ENCODE results near the gene AP1B1.
"Not testable (repeated sequence)": the region's sequence is repeated elsewhere in the genome, so short reads cannot be mapped to it uniquely, and the experiment has no call there.

Gene AP1B1
- 65.9 to 182 (median 102) reads per million in 9 experiments for total RNA-seq

- DNase-seq (peak; percentile 87 to 91 (median 90)), ATAC-seq (replicated peaks) (peak; percentile 93)
- H3K27ac Mint-ChIP-seq = peak within 1 kb of the TSS; percentile 92 to 93
- no peaks in the 10 kb centered on the region for H3K27me3 Mint-ChIP-seq
- peaks cover 19% of the 10 kb centered on the region for H3K36me3 Mint-ChIP-seq (ENCODE audit: insufficient read depth)
- peaks cover 18 to 34% of the 10 kb centered on the region in 2 donors for H3K4me1 Mint-ChIP-seq (ENCODE audit: low read depth in 2 of 2)
- H3K9me3 Mint-ChIP-seq = no peaks in the 10 kb centered on the region
- H3K4me3 Mint-ChIP-seq = peak within 1 kb of the TSS; percentile 87 to 89
These were observed at the start of gene AP1B1 for GRCh38 chr22:29387921-29388758. AP1B1 (minus strand) TSS chr22:29388570; CDS start chr22:29367243, 21,327 bp downstream.

- H3K27ac Mint-ChIP-seq = no peak overlapping the region
- H3K4me1 Mint-ChIP-seq (ENCODE audit: low read depth in 2 of 2) = no peaks in the 10 kb centered on the region
- H3K4me3 Mint-ChIP-seq = no peak overlapping the region
- H3K36me3 Mint-ChIP-seq (ENCODE audit: insufficient read depth) = no peaks in the 10 kb centered on the region
- peaks cover 25 to 54% of the 10 kb centered on the region in 2 donors for H3K27me3 Mint-ChIP-seq
- ATAC-seq (replicated peaks) (no peak), DNase-seq (no peak)
- no peaks in the 10 kb centered on the region for H3K9me3 Mint-ChIP-seq
These were observed 47.1 kb upstream of the AP1B1 start for GRCh38 chr22:29435236-29436136.

GRCh38 chr22:29434288-29434687 is 45.9 kb upstream of the AP1B1 start:
- no peak overlapping the region for H3K27ac Mint-ChIP-seq
- no peaks in the 10 kb centered on the region for H3K9me3 Mint-ChIP-seq
- no peaks in the 10 kb centered on the region for H3K36me3 Mint-ChIP-seq (ENCODE audit: insufficient read depth)
- DNase-seq (no peak), ATAC-seq (replicated peaks) (no peak)
- no peaks in the 10 kb centered on the region for H3K4me1 Mint-ChIP-seq (ENCODE audit: low read depth in 2 of 2)
- peaks cover 25 to 54% of the 10 kb centered on the region in 2 donors for H3K27me3 Mint-ChIP-seq
- H3K4me3 Mint-ChIP-seq = no peak overlapping the region

- ATAC-seq (replicated peaks) (no peak), DNase-seq (no peak)
- Mint-ChIP-seq H3K4me3 (no peak overlapping the region), H3K27me3 (peaks cover 25 to 54% of the 10 kb centered on the region in 2 donors), H3K9me3 (no peaks in the 10 kb centered on the region), H3K4me1 (ENCODE audit: low read depth in 2 of 2) (no peaks in the 10 kb centered on the region), H3K27ac (no peak overlapping the region), H3K36me3 (ENCODE audit: insufficient read depth) (no peaks in the 10 kb centered on the region)
These were observed 45.5 kb upstream of the AP1B1 start for GRCh38 chr22:29433856-29434255.

GRCh38 chr22:29431986-29432385 is 43.6 kb upstream of the AP1B1 start:
- H3K27ac Mint-ChIP-seq = no peak overlapping the region

GRCh38 chr22:29427176-29427760 is 38.9 kb upstream of the AP1B1 start:
- no peak for DNase-seq
- no peak overlapping the region for H3K27ac Mint-ChIP-seq
- no peaks in the 10 kb centered on the region for H3K36me3 Mint-ChIP-seq (ENCODE audit: insufficient read depth)
- H3K4me1 Mint-ChIP-seq (ENCODE audit: low read depth in 2 of 2) = no peaks in the 10 kb centered on the region
- no peaks in the 10 kb centered on the region for H3K9me3 Mint-ChIP-seq
- peaks cover 11 to 16% of the 10 kb centered on the region in 2 donors for H3K27me3 Mint-ChIP-seq
- no peak overlapping the region for H3K4me3 Mint-ChIP-seq
- ATAC-seq (replicated peaks) = no peak

More at GRCh38 chr22:29431986-29432385, 43.6 kb upstream of the AP1B1 start:
- no peaks in the 10 kb centered on the region for H3K4me1 Mint-ChIP-seq (ENCODE audit: low read depth in 2 of 2)
- no peaks in the 10 kb centered on the region for H3K9me3 Mint-ChIP-seq
- no peak for DNase-seq
- peaks cover 25 to 54% of the 10 kb centered on the region in 2 donors for H3K27me3 Mint-ChIP-seq
- no peak overlapping the region for H3K4me3 Mint-ChIP-seq
- no peak for ATAC-seq (replicated peaks)
- H3K36me3 Mint-ChIP-seq (ENCODE audit: insufficient read depth) = no peaks in the 10 kb centered on the region

GRCh38 chr22:29426476-29426875 is 38.1 kb upstream of the AP1B1 start:
- Mint-ChIP-seq H3K4me3 (no peak overlapping the region), H3K36me3 (ENCODE audit: insufficient read depth) (no peaks in the 10 kb centered on the region), H3K4me1 (ENCODE audit: low read depth in 2 of 2) (no peaks in the 10 kb centered on the region), H3K27me3 (peaks cover 11 to 15% of the 10 kb centered on the region in 2 donors), H3K9me3 (no peaks in the 10 kb centered on the region), H3K27ac (no peak overlapping the region)
- ATAC-seq (replicated peaks) (no peak), DNase-seq (no peak)

GRCh38 chr22:29418704-29419103 is 30.3 kb upstream of the AP1B1 start:
- H3K27ac Mint-ChIP-seq, H3K9me3 Mint-ChIP-seq: not testable (repeated sequence)

GRCh38 chr22:29414951-29415591 is 26.7 kb upstream of the AP1B1 start:
- H3K36me3 Mint-ChIP-seq (ENCODE audit: insufficient read depth); H3K27me3 Mint-ChIP-seq; H3K9me3 Mint-ChIP-seq: not testable (repeated sequence)
- peak overlapping the region; percentile 79 to 82 for H3K4me3 Mint-ChIP-seq
- H3K4me1 Mint-ChIP-seq (ENCODE audit: low read depth in 2 of 2) = peaks cover 11 to 16% of the 10 kb centered on the region in 2 donors
- DNase-seq = peak; percentile 38 to 51 (median 44)
- peak; percentile 86 for ATAC-seq (replicated peaks)
- peak overlapping the region; percentile 91 to 94 for H3K27ac Mint-ChIP-seq

More at GRCh38 chr22:29418704-29419103, 30.3 kb upstream of the AP1B1 start:
- not testable (repeated sequence) for ATAC-seq (replicated peaks); H3K36me3 Mint-ChIP-seq (ENCODE audit: insufficient read depth); DNase-seq; H3K4me3 Mint-ChIP-seq
- Mint-ChIP-seq H3K4me1 (ENCODE audit: low read depth in 2 of 2) (peaks cover 11 to 13% of the 10 kb centered on the region in 2 donors), H3K27me3 (peaks cover 16% of the 10 kb centered on the region in 2 donors)

GRCh38 chr22:29412772-29413171 is 24.4 kb upstream of the AP1B1 start:
- not testable (repeated sequence) for DNase-seq; H3K4me3 Mint-ChIP-seq; H3K36me3 Mint-ChIP-seq (ENCODE audit: insufficient read depth); H3K27me3 Mint-ChIP-seq; H3K9me3 Mint-ChIP-seq
- ATAC-seq (replicated peaks) = peak; percentile 61
- Mint-ChIP-seq H3K4me1 (ENCODE audit: low read depth in 2 of 2) (peaks cover 11 to 16% of the 10 kb centered on the region in 2 donors), H3K27ac (peak overlapping the region in 1 of 2 donors; percentile 13)

GRCh38 chr22:29411569-29412211 is 23.3 kb upstream of the AP1B1 start:
- not testable (repeated sequence) for DNase-seq; H3K27me3 Mint-ChIP-seq; H3K4me3 Mint-ChIP-seq; H3K36me3 Mint-ChIP-seq (ENCODE audit: insufficient read depth); H3K9me3 Mint-ChIP-seq; ATAC-seq (replicated peaks)
- peak overlapping the region in 1 of 2 donors; percentile 61 for H3K27ac Mint-ChIP-seq
- H3K4me1 Mint-ChIP-seq (ENCODE audit: low read depth in 2 of 2) = peaks cover 11 to 16% of the 10 kb centered on the region in 2 donors

GRCh38 chr22:29408940-29409339 is 20.6 kb upstream of the AP1B1 start:
- Mint-ChIP-seq H3K4me1 (ENCODE audit: low read depth in 2 of 2) (peaks cover 0 to 3% of the 10 kb centered on the region in 2 donors), H3K36me3 (ENCODE audit: insufficient read depth) (no peaks in the 10 kb centered on the region), H3K9me3 (no peaks in the 10 kb centered on the region), H3K27ac (no peak overlapping the region), H3K27me3 (no peaks in the 10 kb centered on the region), H3K4me3 (no peak overlapping the region)
- ATAC-seq (replicated peaks) = no peak
- DNase-seq = no peak
